K562 (cell line): ENCODE data around the gene GALNT17. TPM values are rescaled to one million over a fixed set of nuclear protein-coding genes. Genes with fewer than 3 reads are reported as not detected.

ENCODE experiments used
- ATAC-seq: fragments of 200-7000 bp; cut with Tn5 transposase; 3 replicates; pipeline ENCODE4 v1.9.1; 2020; ENCODE audit warnings: moderate library complexity
- BruUV-seq: library from RNA; stranded (reverse); fragments of 400-500 nt; replicated peaks from 2 replicates; lab custom pipeline; 2021; lab: Mats Ljungman, UMichigan
- CTCF ChIA-PET: fragments of 300-600 bp; formaldehyde crosslinking; extraction: SDS; loops from one replicate; lab custom pipeline; 2021; ENCODE audit warnings: low intra/inter-chr PET ratio; lab: Yijun Ruan, JAX
- POLR2A ChIA-PET: fragments of 300-600, 350-650 bp; sonication (Branson Sonifier 250); formaldehyde crosslinking; extraction: SDS; loops from one replicate; lab custom pipeline; 2021; ENCODE audit warnings: antibody characterized with exemption, inconsistent platforms; lab: Yijun Ruan, JAX
- DNase-seq, 4 experiments: peaks; one replicate each; pipeline versions ENCODE4 v3.0.0 to v3.0.0-alpha.2; 2011 to 2018; ENCODE audit warnings: low spot score in 3 of 4, mixed read lengths in 3 of 4; ENCODE audit errors: extremely low read depth in 1 of 4
- FAIRE-seq: peaks from 2 replicates; lab custom pipeline; 2011; peaks lifted over from hg19 to GRCh38; lab: Jason Lieb, UNC
- H2AFZ ChIP-seq: 2 replicates; pipeline ENCODE4 v1.6.0; 2011; ENCODE audit warnings: low read depth, low read length, control low read depth, inconsistent platforms
- H3K27ac ChIP-seq: fragments of 200-600 bp; 3 replicates; pipeline ENCODE4 v1.8.0; 2011; ENCODE audit warnings: low read depth, mild to moderate bottlenecking, control low read depth, inconsistent platforms, low read length, moderate library complexity, mixed read lengths; ENCODE audit errors: extremely low read depth
- H3K27me3 ChIP-seq, 2 experiments: fragments of 300-600 bp in 1 of 2; 2 replicates in 1 of 2; 3 replicates in 1 of 2; pipeline versions ENCODE4 v1.6.0 to v1.8.0; 2011; ENCODE audit warnings: inconsistent platforms in 2 of 2, low read length in 2 of 2, mild to moderate bottlenecking in 1 of 2, mixed read lengths in 1 of 2, moderate library complexity in 1 of 2; ENCODE audit not compliant: control insufficient read depth in 2 of 2, insufficient read depth in 2 of 2
- H3K36me3 ChIP-seq: fragments of 300-600 bp; 3 replicates; pipeline ENCODE4 v1.8.0; 2011; ENCODE audit warnings: mild to moderate bottlenecking, low read length, inconsistent platforms; ENCODE audit not compliant: control insufficient read depth, insufficient read depth
- H3K4me1 ChIP-seq, 2 experiments: fragments of 200-600 bp in 1 of 2; replicated peaks in 1 of 2; 2 replicates in 1 of 2; 3 replicates in 1 of 2; pipeline versions ENCODE4 v1.5.1 to v1.8.0; 2011; ENCODE audit warnings: inconsistent platforms in 2 of 2, low read length in 2 of 2, mild to moderate bottlenecking in 1 of 2, mixed read lengths in 1 of 2, moderate library complexity in 1 of 2; ENCODE audit not compliant: control insufficient read depth in 2 of 2, insufficient read depth in 2 of 2
- H3K4me2 ChIP-seq: 2 replicates; pipeline ENCODE4 v1.6.1; 2011; ENCODE audit warnings: low read length, control low read depth, inconsistent platforms, mixed read lengths; ENCODE audit not compliant: insufficient read depth
- H3K4me3 ChIP-seq: fragments of 200-600 bp; sonication (generic), shearing (Covaris generic); 2 replicates; pipeline ENCODE4 v1.5.1; 2016; ENCODE audit warnings: control low read depth, inconsistent platforms
- H3K79me2 ChIP-seq: fragments of 200-600 bp; 3 replicates; pipeline ENCODE4 v1.8.0; 2011; ENCODE audit warnings: low read length, inconsistent platforms; ENCODE audit not compliant: control insufficient read depth, insufficient read depth
- H3K9ac ChIP-seq, 2 experiments: 2 replicates each; pipeline versions ENCODE4 v1.6.0 to v1.6.1; 2011; ENCODE audit warnings: low read depth in 2 of 2, low read length in 2 of 2, control low read depth in 1 of 2, inconsistent platforms in 1 of 2, mild to moderate bottlenecking in 1 of 2, mixed read lengths in 1 of 2; ENCODE audit not compliant: insufficient read depth in 1 of 2
- H3K9me1 ChIP-seq: one replicate; pipeline ENCODE4 v1.6.0; 2011; ENCODE audit warnings: inconsistent platforms, mild to moderate bottlenecking, low read length, moderate library complexity; ENCODE audit not compliant: control insufficient read depth, insufficient read depth
- H3K9me3 ChIP-seq: replicated peaks from 2 replicates; pipeline ENCODE4 v1.5.1; 2011; ENCODE audit warnings: low read depth, low read length, inconsistent platforms; ENCODE audit not compliant: control insufficient read depth, insufficient read depth
- H4K20me1 ChIP-seq: replicated peaks from 2 replicates; pipeline ENCODE4 v1.6.1; 2011; ENCODE audit warnings: low read length, inconsistent platforms, mixed read lengths; ENCODE audit not compliant: control insufficient read depth, insufficient read depth
- DDX20 ChIP-seq: fragments of 450-650 bp; IDR thresholded peaks from 2 replicates; pipeline ENCODE4 v1.6.1; 2016; ENCODE audit warnings: missing genetic modification characterization, low read depth, mild to moderate bottlenecking, missing compliant biosample characterization, moderate library complexity
- ELF2 ChIP-seq: fragments of 250-450 bp; sonication (Bioruptor Pico); IDR thresholded peaks from 2 replicates; pipeline ENCODE4 v1.5.0; 2021; ENCODE audit warnings: mild to moderate bottlenecking
- HMBOX1 ChIP-seq: sonication (generic); IDR thresholded peaks from 2 replicates; pipeline ENCODE4 v1.6.1; 2016
- ZNF398 ChIP-seq: fragments of 250-450 bp; sonication (Bioruptor Pico); IDR thresholded peaks from 2 replicates; pipeline ENCODE4 v1.8.0; 2021; ENCODE audit warnings: moderate library complexity, mild to moderate bottlenecking, inconsistent platforms
- ZNF780A ChIP-seq: fragments of 250-450 bp; sonication (Bioruptor Pico); IDR thresholded peaks from 2 replicates; pipeline ENCODE4 v1.5.0; 2021; ENCODE audit warnings: mild to moderate bottlenecking
- WGBS: fragments of 100-300 bp; shearing (Covaris generic); methylation state at CpG from one replicate; pipeline ENCODE4 v1.1.6; 2016; ENCODE audit warnings: low coverage, mixed read lengths; ENCODE audit not compliant: insufficient coverage; ENCODE audit errors: missing lambda C conversion rate; 5-methylcytosine and 5-hydroxymethylcytosine counted together
- in situ Hi-C: fragments of 300-500 bp; cut with MboI; formaldehyde crosslinking; loops from 4 replicates; pipeline ENCODE4 v1.15.0; 2018; ENCODE audit warnings: inconsistent platforms, mixed read lengths
- intact Hi-C: fragments of 100-400 bp; cut with micrococcal nuclease; formaldehyde crosslinking; loops from 2 replicates; pipeline ENCODE4 v1.14.2; 2022
- polyA plus RNA-seq, 8 experiments: library from polyadenylated mRNA; depleted of rRNA in 4 of 8; stranded (reverse) in 5 of 8; unstranded in 3 of 8; fragments of >200 nt; fragmentation: Nextera tagmentation in 2 of 8; fragmentation: Illumina TruSeq in 1 of 8; extraction: Ambion mirVana in 2 of 8; extraction: Trizol in 1 of 8; gene quantifications; 2 replicates each; pipeline versions ENCODE4 v1.2.1 to v1.2.3, GENCODE V29; 2011 to 2014; ENCODE audit warnings: inconsistent platforms in 1 of 8, missing spikeins in 1 of 8
- total RNA-seq, 7 experiments: library from RNA; depleted of rRNA in 6 of 7; stranded (reverse); fragments of >200 nt in 6 of 7; fragmentation: Illumina TruSeq in 2 of 7; extraction: Trizol in 2 of 7; gene quantifications; 2 replicates each; pipeline versions ENCODE4 v1.2.1 to v1.2.3, GENCODE V29; 2011 to 2021; ENCODE audit warnings: low replicate concordance in 1 of 7

GALNT17 gene
- total and polyA plus RNA-seq, 9 of the 15 experiments (the other 6 are each of a cell fraction or from before 2014, with no cell fraction given): not detected

GRCh38 chr7:71112436-71112835 lies 19.5 kb upstream of the GALNT17 start:
- TF ChIP-seq DDX20 (tag): no peak
- no peak for TF ChIP-seq ZNF398
- no peak for TF ChIP-seq ZNF780A (CRISPR knock-in tag)
- TF ChIP-seq ELF2 (CRISPR knock-in tag): no peak
- TF ChIP-seq HMBOX1: no peak
- TF ChIP-seq, all 486 proteins: peak for 0
- DNase-seq (no peak), ATAC-seq (no peak), FAIRE-seq (no peak)
- Histone ChIP-seq H3K27me3 (no peaks in the 10 kb centered on the region), H4K20me1 (no peaks in the 10 kb centered on the region), H3K9me1 (no peaks in the 10 kb centered on the region), H3K27ac (no peak overlapping the region), H3K4me3 (no peak overlapping the region), H3K4me1 (no peaks in the 10 kb centered on the region), H2AFZ (no peak overlapping the region), H3K9me3 (no peaks in the 10 kb centered on the region), H3K9ac (no peak overlapping the region), H3K79me2 (no peaks in the 10 kb centered on the region), H3K4me2 (no peak overlapping the region), H3K36me3 (no peaks in the 10 kb centered on the region)
- POLR2A ChIA-PET: no interaction called here
- intact Hi-C loops (no loop called here), in situ Hi-C loops (no loop called here)
- BruUV-seq: no TSS peak
- CTCF ChIA-PET: no interaction called here
- WGBS: 0% methylated on average over 3 of the region's 4 CpGs
